ENCODE results near the gene TTLL5.

The TTLL5 gene

DNA sequence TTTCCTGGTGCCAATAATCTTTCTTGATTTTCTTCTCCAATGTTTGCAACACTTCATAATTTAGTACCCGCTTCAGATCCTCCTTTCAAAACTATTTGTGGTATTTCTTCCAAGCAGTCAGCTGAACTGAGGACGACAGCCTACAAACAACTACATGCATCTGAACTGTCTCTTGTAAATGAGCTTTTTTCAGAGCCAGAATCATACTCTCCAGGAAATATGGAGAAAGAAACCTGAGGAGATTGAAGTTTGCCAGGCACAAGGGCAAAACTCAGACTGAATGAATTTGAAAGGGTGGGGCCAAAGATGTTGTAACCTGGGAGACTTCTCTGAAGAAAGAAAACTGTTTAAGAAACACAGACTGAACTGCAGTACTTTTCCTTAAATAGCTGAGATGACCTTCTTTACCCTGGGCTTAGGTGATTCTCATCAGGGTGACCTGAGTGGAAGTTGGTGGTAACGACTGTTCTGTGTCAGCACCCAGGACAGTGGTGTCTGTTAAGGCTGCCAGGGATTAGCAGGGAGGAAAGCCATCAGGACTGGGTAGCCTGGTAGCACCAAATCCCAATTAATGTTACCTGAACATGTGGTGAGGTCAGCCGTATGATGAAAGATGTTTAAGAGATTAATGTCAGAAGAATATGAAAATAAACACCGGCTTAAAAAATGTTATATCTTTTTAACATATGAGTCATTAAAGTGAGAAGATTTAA lies 225.7 kb downstream of the TTLL5 start:
- Histone ChIP-seq H3K9me3 (ENCODE audit: control insufficient read depth, low read length) (no peaks in the 10 kb centered on the region), H3K36me3 (ENCODE audit: control insufficient read depth, insufficient read depth, low read length) (no peaks in the 10 kb centered on the region), H3K79me2 (no peaks in the 10 kb centered on the region), H3K4me3 (ENCODE audit: low read depth, low read length) (no peak overlapping the region), H3K9ac (no peak overlapping the region), H3K27ac (no peak overlapping the region), H2AFZ (no peak overlapping the region), H3K4me1 (no peaks in the 10 kb centered on the region), H3K27me3 (ENCODE audit: control insufficient read depth, insufficient read depth, low read length) (no peaks in the 10 kb centered on the region), H3K4me2 (ENCODE audit: low read length) (no peak overlapping the region)
- TF ChIP-seq, protein P1, sequence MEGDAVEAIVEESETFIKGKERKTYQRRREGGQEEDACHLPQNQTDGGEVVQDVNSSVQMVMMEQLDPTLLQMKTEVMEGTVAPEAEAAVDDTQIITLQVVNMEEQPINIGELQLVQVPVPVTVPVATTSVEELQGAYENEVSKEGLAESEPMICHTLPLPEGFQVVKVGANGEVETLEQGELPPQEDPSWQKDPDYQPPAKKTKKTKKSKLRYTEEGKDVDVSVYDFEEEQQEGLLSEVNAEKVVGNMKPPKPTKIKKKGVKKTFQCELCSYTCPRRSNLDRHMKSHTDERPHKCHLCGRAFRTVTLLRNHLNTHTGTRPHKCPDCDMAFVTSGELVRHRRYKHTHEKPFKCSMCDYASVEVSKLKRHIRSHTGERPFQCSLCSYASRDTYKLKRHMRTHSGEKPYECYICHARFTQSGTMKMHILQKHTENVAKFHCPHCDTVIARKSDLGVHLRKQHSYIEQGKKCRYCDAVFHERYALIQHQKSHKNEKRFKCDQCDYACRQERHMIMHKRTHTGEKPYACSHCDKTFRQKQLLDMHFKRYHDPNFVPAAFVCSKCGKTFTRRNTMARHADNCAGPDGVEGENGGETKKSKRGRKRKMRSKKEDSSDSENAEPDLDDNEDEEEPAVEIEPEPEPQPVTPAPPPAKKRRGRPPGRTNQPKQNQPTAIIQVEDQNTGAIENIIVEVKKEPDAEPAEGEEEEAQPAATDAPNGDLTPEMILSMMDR (IDR thresholded peaks at IDR 0.05), result no peak

DNA sequence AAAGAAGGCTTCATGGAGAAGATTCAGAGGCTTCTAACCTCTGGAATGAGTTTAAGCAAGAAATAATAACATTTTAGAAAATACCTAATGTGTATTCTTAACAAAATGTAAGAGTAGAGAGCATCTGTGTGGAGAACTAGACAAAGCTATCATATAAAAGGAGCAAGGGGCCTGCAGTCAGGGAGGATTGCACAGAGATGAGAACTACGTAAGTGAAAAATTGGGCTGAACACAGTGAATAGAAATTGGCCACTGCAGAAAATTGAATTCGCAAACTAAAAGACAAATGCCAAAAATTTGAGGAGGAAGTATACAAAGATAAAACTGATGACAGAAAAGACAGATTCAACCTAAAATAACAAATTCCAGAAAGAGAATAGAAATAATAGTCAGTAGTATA lies 227.9 kb downstream of the TTLL5 start:
- no peaks in the 10 kb centered on the region for H3K9me3 ChIP-seq (ENCODE audit: control insufficient read depth, low read length)
- H3K27me3 ChIP-seq (ENCODE audit: control insufficient read depth, insufficient read depth, low read length), result no peaks in the 10 kb centered on the region
- no peak overlapping the region for H3K4me3 ChIP-seq (ENCODE audit: low read depth, low read length)
- H3K9ac ChIP-seq, result no peak overlapping the region
- no peak overlapping the region for H2AFZ ChIP-seq
- TF ChIP-seq, protein P1 (IDR thresholded peaks at IDR 0.05), result no peak
- H3K36me3 ChIP-seq (ENCODE audit: control insufficient read depth, insufficient read depth, low read length), result no peaks in the 10 kb centered on the region
- no peaks in the 10 kb centered on the region for H3K4me1 ChIP-seq
- H3K4me2 ChIP-seq (ENCODE audit: low read length), result no peak overlapping the region
- H3K79me2 ChIP-seq, result no peaks in the 10 kb centered on the region
- no peak overlapping the region for H3K27ac ChIP-seq

DNA sequence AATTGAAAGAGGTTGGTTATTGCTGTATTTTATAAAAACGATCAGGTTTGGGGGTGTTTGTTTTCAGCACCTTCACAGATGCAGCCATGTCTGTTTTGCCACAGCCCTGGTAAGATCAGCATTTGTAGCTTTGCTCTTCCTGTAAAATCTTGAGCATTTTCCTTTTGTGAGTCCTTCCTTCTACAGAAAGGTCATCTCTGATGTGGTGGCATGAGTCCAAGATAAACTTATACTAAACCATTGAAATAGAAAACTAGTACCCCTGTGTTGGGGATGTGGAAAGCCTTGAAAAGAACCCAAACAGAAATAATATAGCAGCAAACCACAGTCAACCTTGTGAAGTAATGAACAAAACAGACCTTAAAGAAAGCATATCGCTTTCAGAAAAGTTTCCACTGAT lies 235.3 kb downstream of the TTLL5 start:
- TF ChIP-seq, protein P1 (IDR thresholded peaks at IDR 0.05), result no peak
- Histone ChIP-seq H3K4me1 (no peaks in the 10 kb centered on the region), H3K36me3 (ENCODE audit: control insufficient read depth, insufficient read depth, low read length) (no peaks in the 10 kb centered on the region), H3K9ac (no peak overlapping the region), H3K27ac (no peak overlapping the region), H2AFZ (no peak overlapping the region), H3K79me2 (no peaks in the 10 kb centered on the region), H3K4me3 (ENCODE audit: low read depth, low read length) (no peak overlapping the region), H3K4me2 (ENCODE audit: low read length) (no peak overlapping the region), H3K27me3 (ENCODE audit: control insufficient read depth, insufficient read depth, low read length) (no peaks in the 10 kb centered on the region), H3K9me3 (ENCODE audit: control insufficient read depth, low read length) (no peaks in the 10 kb centered on the region)

DNA sequence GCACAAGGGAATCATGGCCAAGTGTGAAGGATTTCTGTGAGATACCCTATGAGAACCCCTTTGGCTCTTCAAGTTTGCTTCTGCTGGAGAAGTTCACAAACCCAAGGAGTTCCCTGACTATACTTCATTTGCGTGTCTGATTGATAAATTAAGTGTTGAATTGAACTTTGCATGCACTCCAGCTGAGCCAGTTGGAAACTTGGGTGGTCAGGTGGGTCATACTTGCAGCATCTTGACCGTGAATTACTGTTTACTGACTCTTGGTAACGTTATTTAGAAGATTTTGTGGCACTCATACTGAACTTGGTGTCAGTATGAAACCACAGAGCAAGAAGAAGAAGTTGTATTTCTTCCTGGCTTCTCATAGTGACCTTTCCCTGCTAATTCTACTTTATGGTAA lies 243.3 kb downstream of the TTLL5 start:
- H3K9me3 ChIP-seq (ENCODE audit: control insufficient read depth, low read length), result no peaks in the 10 kb centered on the region
- H3K27ac ChIP-seq, result no peak overlapping the region
- no peak overlapping the region for H3K4me2 ChIP-seq (ENCODE audit: low read length)
- no peak overlapping the region for H3K4me3 ChIP-seq (ENCODE audit: low read depth, low read length)
- no peak overlapping the region for H3K9ac ChIP-seq
- H3K36me3 ChIP-seq (ENCODE audit: control insufficient read depth, insufficient read depth, low read length), result no peaks in the 10 kb centered on the region
- TF ChIP-seq, protein P1 (IDR thresholded peaks at IDR 0.05), result no peak
- no peaks in the 10 kb centered on the region for H3K27me3 ChIP-seq (ENCODE audit: control insufficient read depth, insufficient read depth, low read length)
- H3K79me2 ChIP-seq, result no peaks in the 10 kb centered on the region
- no peak overlapping the region for H2AFZ ChIP-seq
- peaks cover 10% of the 10 kb centered on the region for H3K4me1 ChIP-seq

Measured in parathyroid adenoma (tissue), 2 donors.